Endothelial cell of umbilical vein (primary cell): Measurements from ENCODE around the gene RGS19.

Experiments
- CTCF ChIP-seq, 2 donors: IDR thresholded peaks; 1 replicate in 1 of 2; 2 replicates in 1 of 2; pipeline ENCODE4 v1.5.1; 2011; ENCODE audit warnings: low read length in 2 of 2, mild to moderate bottlenecking in 2 of 2, moderate library complexity in 2 of 2, control low read depth in 1 of 2, inconsistent platforms in 1 of 2, low read depth in 1 of 2; ENCODE audit not compliant: insufficient read depth in 1 of 2; ENCODE audit errors: extremely low read depth in 1 of 2
- EZH2 ChIP-seq: IDR thresholded peaks from 2 replicates; pipeline ENCODE4 v1.6.1; 2012; ENCODE audit warnings: borderline replicate concordance, low read depth, mild to moderate bottlenecking, moderate library complexity, low read length, inconsistent platforms; ENCODE audit not compliant: severe bottlenecking
- MAX ChIP-seq: IDR thresholded peaks from 2 replicates; pipeline ENCODE4 v1.6.1; 2011; ENCODE audit not compliant: insufficient read depth, insufficient read length
- POLR2A ChIP-seq: IDR thresholded peaks from 2 replicates; pipeline ENCODE4 v1.6.1; 2012; ENCODE audit warnings: low read depth, mild to moderate bottlenecking, control low read depth, low read length
- POLR2AphosphoS5 ChIP-seq: IDR thresholded peaks from 2 replicates; pipeline ENCODE4 v1.6.1; 2012; ENCODE audit warnings: low read depth, mild to moderate bottlenecking, control low read depth, low read length, moderate library complexity; ENCODE audit not compliant: insufficient read depth

GRCh38 chr20:64070244-64070993, 8.9 kb downstream of the RGS19 start:
- no peak for TF ChIP-seq CTCF (IDR thresholded peaks at IDR 0.05; ENCODE audit: extremely low read depth in 1 of 2, insufficient read depth in 1 of 2, low read depth in 1 of 2, low read length in 2 of 2)
- TF ChIP-seq POLR2A, result no peak
- no peak for TF ChIP-seq POLR2AphosphoS5
- TF ChIP-seq EZH2, result no peak
- TF ChIP-seq MAX, result no peak
